HG03442 (cell line): ENCODE measurements around the gene CNTNAP5.
"Not testable (repeated sequence)": the region's sequence is repeated elsewhere in the genome, so short reads cannot be mapped to it uniquely, and the experiment has no call there.

ENCODE experiments used
- ATAC-seq: cut with Tn5 transposase; IDR thresholded peaks from one replicate; pipeline ENCODE4 v1.9.1; 2021; ENCODE audit warnings: mild to moderate bottlenecking, moderate library complexity; ENCODE audit not compliant: unreplicated experiment

CNTNAP5 gene

GRCh38 chr2:124407836-124408534, 382.9 kb downstream of the CNTNAP5 start:
- ATAC-seq, result not testable (repeated sequence)

DNA sequence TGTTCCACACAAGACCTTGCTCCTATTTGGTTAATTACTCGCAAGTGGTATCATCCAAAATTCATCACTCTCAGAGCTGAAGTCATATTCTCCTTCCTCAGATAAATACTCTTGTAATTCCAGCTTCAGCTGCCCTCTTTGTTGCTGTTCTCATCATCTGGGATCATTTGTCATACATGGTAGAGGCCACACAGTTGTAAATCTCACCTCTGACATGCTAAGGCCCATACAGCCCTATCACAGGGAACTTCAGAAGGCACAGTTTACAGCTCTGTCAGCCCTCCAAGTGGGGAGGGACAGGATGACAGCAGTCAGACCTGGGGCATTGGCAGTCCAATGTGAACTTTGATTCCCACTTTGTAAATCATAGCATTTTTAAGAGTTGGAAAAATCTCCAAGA, 399.0 kb downstream of the CNTNAP5 start:
- ATAC-seq, result no peak

DNA sequence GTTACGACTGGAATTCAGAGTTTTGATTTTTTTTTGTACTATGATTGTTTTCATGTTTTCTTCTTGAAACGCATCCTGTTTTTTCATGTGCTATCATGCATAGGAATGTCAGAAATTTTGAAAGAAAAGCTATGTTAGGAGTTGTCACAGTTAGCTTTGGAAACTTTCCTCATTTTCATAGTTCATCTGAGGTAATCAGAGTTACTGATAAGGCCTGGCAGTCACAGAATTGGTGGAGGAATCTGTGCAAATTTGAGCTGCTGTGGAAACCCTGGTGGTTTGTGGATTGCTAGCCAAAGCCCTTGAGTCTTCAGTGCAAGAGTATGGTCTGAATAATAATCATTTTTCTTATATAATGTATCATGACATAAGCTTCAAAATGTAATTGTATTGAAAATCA, 401.0 kb downstream of the CNTNAP5 start:
- ATAC-seq, result no peak

DNA sequence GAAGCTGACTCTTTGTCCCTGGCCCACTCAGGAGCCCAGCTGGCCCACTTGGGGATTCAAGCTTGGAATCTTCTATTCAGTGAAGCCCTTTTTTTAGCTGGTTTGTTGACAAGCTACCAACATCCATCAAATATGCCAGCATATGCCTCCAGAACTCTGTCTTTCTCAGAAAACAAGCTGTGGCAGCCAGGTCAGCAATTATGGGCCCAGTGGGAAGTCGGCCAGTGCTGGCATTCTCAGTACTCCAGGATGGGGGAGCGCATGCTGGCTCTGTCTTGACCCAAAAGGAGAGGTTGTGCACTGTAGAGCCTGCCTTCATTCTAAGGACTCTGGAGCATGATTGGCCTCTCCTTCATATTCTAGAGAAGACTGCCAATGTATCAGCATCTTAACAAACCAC, 401.5 kb downstream of the CNTNAP5 start:
- ATAC-seq, result no peak

GRCh38 chr2:124437811-124438210, 412.7 kb downstream of the CNTNAP5 start:
- ATAC-seq, result no peak

DNA sequence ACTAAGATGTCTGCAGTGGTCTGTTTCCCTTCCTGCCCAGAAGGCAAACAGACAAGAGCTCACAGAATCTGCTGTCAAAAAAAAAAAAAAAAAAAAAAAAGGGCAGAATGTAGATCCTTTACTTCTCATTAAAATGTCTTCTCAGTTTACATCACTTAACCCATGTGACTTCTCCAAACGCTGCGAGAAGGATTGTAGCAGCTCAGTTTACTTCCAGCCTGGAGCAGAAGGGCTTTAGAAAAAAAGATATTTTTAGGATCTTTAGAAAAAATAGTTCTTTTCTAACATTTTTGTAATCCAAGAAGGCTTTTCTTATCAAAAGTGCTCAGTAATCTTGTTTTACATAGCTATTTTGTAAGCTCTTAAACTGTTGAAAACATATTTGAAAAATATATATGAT, 425.4 kb downstream of the CNTNAP5 start:
- no peak for ATAC-seq

DNA sequence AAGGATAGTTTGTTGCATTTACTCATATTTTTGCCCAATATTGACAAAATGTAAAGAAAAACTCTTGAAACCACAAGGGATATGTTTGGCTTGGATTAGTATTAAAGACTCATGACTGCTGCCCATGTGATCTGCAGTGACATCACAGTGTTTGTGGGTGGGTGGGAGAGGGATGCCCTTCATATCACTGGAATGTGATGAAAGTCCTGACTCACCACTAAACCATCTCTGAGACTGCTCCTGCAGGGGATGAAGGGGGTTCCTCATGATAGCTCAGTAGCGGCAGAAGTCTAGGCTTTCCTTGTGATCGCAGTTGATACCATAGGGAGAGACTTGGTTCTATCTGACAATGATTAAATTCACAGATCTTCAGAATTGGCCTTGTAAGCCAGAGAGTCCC, 451.2 kb downstream of the CNTNAP5 start:
- ATAC-seq, result no peak

- no peak for ATAC-seq
These were observed 453.7 kb downstream of the CNTNAP5 start for GRCh38 chr2:124478761-124479160.

- ATAC-seq, result no peak
These were observed 455.9 kb downstream of the CNTNAP5 start for GRCh38 chr2:124480958-124481357.

GRCh38 chr2:124482044-124482443, 457.0 kb downstream of the CNTNAP5 start:
- no peak for ATAC-seq

DNA sequence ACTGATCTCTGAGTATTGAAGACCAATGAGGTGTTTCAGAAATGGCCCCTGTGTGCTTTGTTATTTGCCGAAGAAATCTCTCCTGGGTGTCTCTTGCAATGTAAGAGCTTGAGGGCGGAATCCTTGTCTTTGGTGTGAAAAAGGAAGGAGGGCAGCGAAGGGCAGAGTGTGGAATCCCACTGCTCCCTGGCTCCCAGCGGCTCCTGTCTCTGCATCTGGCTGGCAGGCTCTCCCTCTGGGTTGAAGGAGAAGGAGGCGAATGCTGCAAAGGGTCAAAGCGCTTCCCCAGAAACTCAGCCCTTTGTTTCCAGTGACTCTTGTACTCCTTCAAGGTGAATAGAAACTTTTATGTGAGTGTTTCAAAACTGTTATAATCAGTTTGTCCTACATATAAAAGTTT, 457.5 kb downstream of the CNTNAP5 start:
- ATAC-seq, result no peak

DNA sequence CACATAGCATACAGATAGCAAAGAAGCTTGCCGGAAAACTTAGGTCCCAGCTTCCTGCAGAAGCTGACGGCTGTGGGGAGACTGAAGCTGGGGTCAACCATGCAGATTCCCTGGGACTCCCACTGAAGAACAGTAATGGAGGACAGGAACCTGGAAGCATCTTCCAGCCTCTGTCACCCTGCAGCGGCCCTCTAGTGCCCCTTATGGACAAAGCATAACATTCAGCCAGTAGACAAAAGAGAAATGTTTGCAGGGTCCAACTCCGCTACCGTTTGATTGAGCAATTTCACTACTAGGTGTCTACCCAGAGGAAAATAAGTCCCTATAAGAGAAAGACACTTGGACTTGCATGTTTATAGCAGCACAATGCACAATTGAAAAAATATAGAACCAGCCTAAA, 460.6 kb downstream of the CNTNAP5 start:
- no peak for ATAC-seq

DNA sequence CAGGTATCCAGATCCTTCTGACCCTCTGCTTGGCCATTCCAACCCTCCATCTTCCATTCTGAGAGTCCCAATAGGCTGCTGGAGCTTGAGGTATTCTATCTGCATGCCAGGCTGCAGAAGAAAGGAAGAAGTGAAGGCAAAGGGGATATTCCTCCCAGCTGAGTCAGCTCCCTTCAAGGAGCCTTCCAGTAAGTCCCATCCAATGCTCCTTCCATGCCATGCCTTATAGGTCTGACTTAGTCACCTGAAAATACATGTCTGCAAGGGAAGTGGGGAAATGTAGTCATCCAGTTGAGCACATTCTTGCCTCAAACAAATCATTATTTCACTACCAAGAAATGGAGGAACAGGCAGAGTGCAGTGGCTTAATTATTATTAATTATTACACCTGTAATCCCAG, 464.6 kb downstream of the CNTNAP5 start:
- ATAC-seq, result no peak

DNA sequence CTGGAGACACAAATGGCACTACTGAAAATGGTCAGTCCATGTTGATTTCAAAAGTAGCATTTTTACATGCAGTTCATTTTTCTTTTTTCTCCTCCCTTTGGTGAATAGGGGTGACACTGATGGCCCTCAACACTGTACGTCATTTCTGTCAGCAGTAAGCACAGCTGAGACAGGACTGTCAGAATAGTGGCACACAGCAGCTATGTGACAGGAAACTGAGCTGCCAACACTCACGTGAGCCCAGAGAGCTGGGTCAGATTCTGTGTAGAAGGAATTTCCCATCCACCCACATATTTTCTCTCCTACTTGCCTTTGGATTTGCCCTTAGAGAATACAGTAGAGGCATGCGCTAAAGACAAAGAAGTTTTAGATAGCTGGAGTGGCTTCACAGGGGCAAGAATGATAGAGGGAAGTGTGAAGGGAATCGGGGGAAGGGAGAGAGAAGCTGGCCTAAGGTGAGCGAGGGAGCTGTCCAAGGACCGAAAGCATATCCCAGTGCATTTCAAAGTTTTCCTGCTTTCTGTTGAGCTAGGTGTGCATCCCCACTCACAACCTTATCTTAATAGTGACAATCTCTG, 476.6 kb downstream of the CNTNAP5 start:
- no peak for ATAC-seq

DNA sequence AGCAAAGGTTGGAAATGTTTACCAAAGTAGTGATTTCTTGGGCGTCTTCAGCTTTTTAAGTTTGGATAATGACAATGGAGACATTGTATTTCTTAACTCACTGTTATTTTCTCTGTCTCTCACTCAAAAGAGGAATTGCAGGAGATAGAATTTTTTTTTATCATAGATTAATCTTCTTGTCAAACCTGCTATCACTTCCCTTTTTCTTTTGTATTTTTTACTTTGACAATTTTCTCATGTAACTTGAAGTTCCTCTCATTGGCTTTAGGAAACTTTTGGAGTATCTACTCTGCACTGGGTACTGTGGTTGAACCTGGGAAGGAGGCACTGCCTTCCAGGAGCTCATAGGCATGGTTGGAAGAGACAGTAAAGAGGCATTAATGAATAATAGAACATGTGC, 489.1 kb downstream of the CNTNAP5 start:
- no peak for ATAC-seq

GRCh38 chr2:124520953-124521352, 495.9 kb downstream of the CNTNAP5 start:
- no peak for ATAC-seq

- ATAC-seq, result no peak
These were observed 498.0 kb downstream of the CNTNAP5 start for GRCh38 chr2:124523096-124523495.

GRCh38 chr2:124524155-124524915, 499.2 kb downstream of the CNTNAP5 start:
- ATAC-seq, result no peak

DNA sequence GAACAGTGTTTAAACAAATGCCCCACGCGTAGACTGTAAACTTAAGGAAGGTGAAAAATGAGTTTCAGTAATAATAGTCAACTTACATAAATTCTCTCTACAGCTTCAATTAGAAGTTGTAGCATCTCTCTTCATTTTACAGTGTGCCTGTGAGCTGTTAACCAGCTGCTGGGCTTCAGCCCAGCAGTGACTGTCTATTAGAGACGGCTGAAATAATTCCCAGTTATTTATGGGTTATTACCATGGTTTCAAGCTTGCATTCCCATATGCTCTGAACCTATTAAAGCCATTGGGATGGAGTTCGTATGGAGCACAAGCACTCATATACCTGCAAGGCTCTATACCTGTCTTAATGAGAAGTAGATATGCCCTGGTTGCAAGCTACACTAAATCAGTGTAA, 501.1 kb downstream of the CNTNAP5 start:
- ATAC-seq, result no peak

DNA sequence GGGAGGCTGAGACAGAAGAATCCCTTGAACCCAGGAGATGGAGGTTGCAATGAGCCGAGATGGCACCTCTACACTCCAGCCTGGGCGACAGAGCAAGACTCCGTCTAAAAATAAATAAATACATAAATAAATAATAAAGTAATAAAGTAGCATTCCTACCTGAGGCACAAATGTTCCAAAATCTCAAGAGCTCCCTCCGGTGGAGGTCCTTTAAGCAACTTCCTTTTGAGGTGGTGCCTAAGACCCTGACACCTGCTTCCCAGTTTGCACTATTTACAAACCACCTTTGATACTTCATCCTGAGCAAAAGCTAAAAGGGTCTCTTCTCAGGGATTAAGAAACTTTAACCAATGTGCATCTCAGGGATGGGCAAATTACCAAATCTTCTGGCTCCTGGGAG, 505.1 kb downstream of the CNTNAP5 start:
- ATAC-seq, result no peak

- no peak for ATAC-seq
These were observed 508.3 kb downstream of the CNTNAP5 start for GRCh38 chr2:124533226-124533954.

DNA sequence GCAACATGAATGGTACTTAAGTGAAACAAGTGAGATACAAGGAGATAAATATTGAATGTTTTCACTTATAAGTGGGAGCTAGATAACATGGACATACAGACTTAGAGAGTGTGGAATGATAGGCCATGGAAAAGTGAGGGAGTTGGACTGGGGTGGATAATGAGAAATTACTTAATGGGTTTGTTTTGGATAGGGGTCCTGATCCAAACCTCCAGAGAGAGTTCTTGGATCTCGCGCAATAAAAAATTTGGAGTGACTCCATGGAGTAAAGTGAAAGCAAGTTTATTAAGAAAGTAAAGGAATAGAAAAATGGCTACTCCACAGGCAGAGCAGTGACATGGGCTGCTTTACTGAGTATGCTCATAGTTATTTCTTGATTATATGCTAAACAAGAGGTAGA, 508.9 kb downstream of the CNTNAP5 start:
- no peak for ATAC-seq
